Smooth muscle cell (in vitro differentiated cells): ENCODE measurements around the gene TMCC3. TPM values are rescaled to one million over a fixed set of nuclear protein-coding genes. Genes with fewer than 3 reads are reported as not detected.

Experiments used
- DNase-seq: peaks from one replicate; lab custom pipeline; 2025; ENCODE audit not compliant: unreplicated experiment; lab: John Stamatoyannopoulos, UW
- H2AFZ ChIP-seq: fragments of 200-600 bp; sonication (generic); 2 replicates; pipeline ENCODE4 v1.6.0; 2016; ENCODE audit warnings: antibody characterized with exemption, low read depth, mild to moderate bottlenecking
- H3F3A ChIP-seq: fragments of 200-600 bp; sonication (generic); 2 replicates; pipeline ENCODE4 v1.6.0; 2017; ENCODE audit warnings: antibody characterized with exemption, low read depth
- H3K27ac ChIP-seq: fragments of 200-600 bp; sonication (generic); 2 replicates; pipeline ENCODE4 v1.5.1; 2016; ENCODE audit warnings: low read depth, mild to moderate bottlenecking
- H3K27me3 ChIP-seq: fragments of 200-600 bp; sonication (generic); 2 replicates; pipeline ENCODE4 v1.6.1; 2016; ENCODE audit warnings: low read depth, mild to moderate bottlenecking
- H3K36me3 ChIP-seq: fragments of 200-600 bp; sonication (generic); 2 replicates; pipeline ENCODE4 v1.5.1; 2016; ENCODE audit warnings: low read depth
- H3K4me1 ChIP-seq: fragments of 200-600 bp; sonication (generic); 2 replicates; pipeline ENCODE4 v1.5.1; 2016; ENCODE audit warnings: low read depth
- H3K4me2 ChIP-seq: fragments of 200-600 bp; sonication (generic); 2 replicates; pipeline ENCODE4 v1.6.0; 2016; ENCODE audit warnings: mild to moderate bottlenecking
- H3K4me3 ChIP-seq: fragments of 200-600 bp; sonication (generic); 2 replicates; pipeline ENCODE4 v1.5.1; 2016; ENCODE audit warnings: mild to moderate bottlenecking
- H3K79me2 ChIP-seq: fragments of 200-600 bp; sonication (generic); 2 replicates; pipeline ENCODE4 v1.6.0; 2016; ENCODE audit warnings: low read depth, mild to moderate bottlenecking
- H3K9ac ChIP-seq: fragments of 200-600 bp; sonication (generic); 2 replicates; pipeline ENCODE4 v1.6.0; 2016; ENCODE audit warnings: low read depth
- H3K9me3 ChIP-seq: fragments of 200-600 bp; sonication (generic); replicated peaks from 2 replicates; pipeline ENCODE4 v1.5.1; 2016; ENCODE audit warnings: low read depth
- H4K20me1 ChIP-seq: fragments of 200-600 bp; sonication (generic); 2 replicates; pipeline ENCODE4 v1.6.0; 2016; ENCODE audit warnings: low read depth
- WGBS: methylation state at CpG from one replicate; pipeline ENCODE4 v1.1.7; 2016; ENCODE audit warnings: low lambda C conversion rate; 5-methylcytosine and 5-hydroxymethylcytosine counted together
- polyA plus RNA-seq: library from polyadenylated mRNA; unstranded; fragments of >200 nt; fragmentation: Nextera tagmentation; extraction: Ambion mirVana; gene quantifications from 2 replicates; pipeline ENCODE4 v1.2.1, GENCODE V29; 2016
- total RNA-seq: library from RNA; depleted of rRNA; stranded (reverse); fragments of >200 nt; gene quantifications from 2 replicates; pipeline ENCODE4 v1.2.3, GENCODE V29; 2014
- TF ChIP-seq, protein P1 (sequence below): fragments of 200-600 bp; sonication (generic); IDR thresholded peaks from 2 replicates; pipeline ENCODE4 v1.5.1; 2017; ENCODE audit warnings: borderline replicate concordance, mild to moderate bottlenecking, antibody characterized with exemption; ENCODE audit not compliant: insufficient read depth, poor library complexity, severe bottlenecking

Gene TMCC3
- total and polyA plus RNA-seq, 2 experiments from 2014 or later, result 7.0 to 11.2 TPM

DNA sequence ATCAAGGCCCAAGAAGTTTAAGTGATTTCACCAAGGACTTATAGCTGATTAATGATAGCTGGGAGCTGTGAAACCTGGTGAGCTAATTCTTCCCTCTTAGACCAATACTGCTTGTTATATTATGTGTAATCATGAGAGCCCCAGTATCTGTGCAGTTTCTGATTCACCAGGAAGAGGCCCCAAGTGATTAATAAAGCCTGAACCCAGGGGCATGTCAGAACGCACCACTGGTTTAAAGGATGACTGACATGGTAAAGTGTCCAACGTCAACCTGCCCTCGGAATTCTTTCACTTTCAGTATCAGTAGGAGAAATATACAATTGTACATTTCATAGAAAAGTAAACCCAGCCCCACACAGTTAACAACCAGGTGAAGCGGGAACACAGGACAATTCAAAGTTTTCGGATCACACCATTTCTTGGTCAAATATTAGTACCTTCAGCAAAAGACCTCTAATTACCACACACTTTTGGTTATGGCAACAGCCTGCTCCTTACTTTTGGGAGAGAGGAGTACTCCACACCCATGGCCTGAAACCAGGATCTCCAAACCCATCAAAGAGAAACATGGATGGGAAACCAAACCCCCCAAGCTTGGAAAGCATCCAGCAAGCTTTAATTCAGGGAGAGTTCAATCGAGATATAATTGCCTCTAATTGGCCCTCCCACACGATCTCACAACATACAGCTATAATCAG lies 28.5 kb downstream of the TMCC3 start:
- no peak for DNase-seq
- Histone ChIP-seq H3K4me3 (no peak overlapping the region), H3K4me1 (peaks cover 20% of the 10 kb centered on the region), H2AFZ (no peak overlapping the region), H3K27ac (peak overlapping the region; percentile 74), H3K9me3 (no peaks in the 10 kb centered on the region), H3K4me2 (peak overlapping the region; percentile 30), H4K20me1 (peaks cover 7% of the 10 kb centered on the region), H3K27me3 (no peaks in the 10 kb centered on the region), H3K36me3 (no peaks in the 10 kb centered on the region), H3K9ac (peak overlapping the region; percentile 60), H3K79me2 (peaks cover 29% of the 10 kb centered on the region), H3F3A (peaks cover 4% of the 10 kb centered on the region)
- TF ChIP-seq, protein P1, sequence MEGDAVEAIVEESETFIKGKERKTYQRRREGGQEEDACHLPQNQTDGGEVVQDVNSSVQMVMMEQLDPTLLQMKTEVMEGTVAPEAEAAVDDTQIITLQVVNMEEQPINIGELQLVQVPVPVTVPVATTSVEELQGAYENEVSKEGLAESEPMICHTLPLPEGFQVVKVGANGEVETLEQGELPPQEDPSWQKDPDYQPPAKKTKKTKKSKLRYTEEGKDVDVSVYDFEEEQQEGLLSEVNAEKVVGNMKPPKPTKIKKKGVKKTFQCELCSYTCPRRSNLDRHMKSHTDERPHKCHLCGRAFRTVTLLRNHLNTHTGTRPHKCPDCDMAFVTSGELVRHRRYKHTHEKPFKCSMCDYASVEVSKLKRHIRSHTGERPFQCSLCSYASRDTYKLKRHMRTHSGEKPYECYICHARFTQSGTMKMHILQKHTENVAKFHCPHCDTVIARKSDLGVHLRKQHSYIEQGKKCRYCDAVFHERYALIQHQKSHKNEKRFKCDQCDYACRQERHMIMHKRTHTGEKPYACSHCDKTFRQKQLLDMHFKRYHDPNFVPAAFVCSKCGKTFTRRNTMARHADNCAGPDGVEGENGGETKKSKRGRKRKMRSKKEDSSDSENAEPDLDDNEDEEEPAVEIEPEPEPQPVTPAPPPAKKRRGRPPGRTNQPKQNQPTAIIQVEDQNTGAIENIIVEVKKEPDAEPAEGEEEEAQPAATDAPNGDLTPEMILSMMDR, result no peak
- 71% methylated on average over 7 of the region's 7 CpGs for WGBS

DNA sequence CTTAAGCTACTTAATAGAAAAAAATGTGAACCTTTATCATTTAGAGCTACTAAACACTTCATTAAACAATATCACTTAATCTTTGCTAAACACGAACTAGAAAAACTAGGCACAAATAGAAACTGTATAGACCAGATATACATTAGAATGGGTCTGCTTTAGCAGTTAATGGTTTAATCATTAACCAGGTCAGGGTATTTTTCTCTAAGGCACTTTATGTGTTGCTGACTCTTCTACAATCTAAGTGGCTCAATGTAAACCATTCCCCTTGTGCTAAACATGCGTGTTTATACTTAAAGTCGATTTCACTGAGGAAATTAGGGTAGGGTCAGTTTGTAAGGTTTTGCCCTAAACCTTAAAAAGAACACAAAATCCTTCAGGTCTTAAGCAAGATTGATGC lies 29.7 kb downstream of the TMCC3 start:
- H3K36me3 ChIP-seq, result no peaks in the 10 kb centered on the region
- H3K27ac ChIP-seq, result peak overlapping the region; percentile 74
- no peak overlapping the region for H3K4me3 ChIP-seq
- no peak overlapping the region for H3K4me2 ChIP-seq
- no peak overlapping the region for H2AFZ ChIP-seq
- no peaks in the 10 kb centered on the region for H3K9me3 ChIP-seq
- WGBS, result 79% methylated on average over 3 of the region's 3 CpGs
- TF ChIP-seq, protein P1, result no peak
- H3F3A ChIP-seq, result peaks cover 8% of the 10 kb centered on the region
- no peak for DNase-seq
- H3K27me3 ChIP-seq, result no peaks in the 10 kb centered on the region
- H3K4me1 ChIP-seq, result peaks cover 32% of the 10 kb centered on the region
- H3K79me2 ChIP-seq, result peaks cover 29% of the 10 kb centered on the region
- H4K20me1 ChIP-seq, result peaks cover 17% of the 10 kb centered on the region
- peak overlapping the region; percentile 60 for H3K9ac ChIP-seq

- 10% methylated on average over 6 of the region's 6 CpGs for WGBS
- Histone ChIP-seq H3K36me3 (no peaks in the 10 kb centered on the region), H4K20me1 (peaks cover 32% of the 10 kb centered on the region), H3K27me3 (no peaks in the 10 kb centered on the region), H3K9ac (peak overlapping the region; percentile 79), H3K79me2 (peaks cover 27% of the 10 kb centered on the region), H3K4me2 (peak overlapping the region; percentile 79), H2AFZ (peak overlapping the region; percentile 31), H3K4me3 (peak overlapping the region; percentile 15), H3K9me3 (no peaks in the 10 kb centered on the region), H3K4me1 (peaks cover 46% of the 10 kb centered on the region), H3K27ac (peak overlapping the region; percentile 95), H3F3A (peaks cover 12% of the 10 kb centered on the region)
- DNase-seq, result no peak
- TF ChIP-seq, protein P1, result no peak
Measured at GRCh38 chr12:94618995-94619695, 31.2 kb downstream of the TMCC3 start.
